ENCODE measurements around the gene ANTXR1. TPM values are rescaled to one million over a fixed set of nuclear protein-coding genes. Genes with fewer than 3 reads are reported as not detected.

Gene ANTXR1
- total and polyA plus RNA-seq, 2 donors from 2014 or later = 7.0 to 42.6 TPM

DNA sequence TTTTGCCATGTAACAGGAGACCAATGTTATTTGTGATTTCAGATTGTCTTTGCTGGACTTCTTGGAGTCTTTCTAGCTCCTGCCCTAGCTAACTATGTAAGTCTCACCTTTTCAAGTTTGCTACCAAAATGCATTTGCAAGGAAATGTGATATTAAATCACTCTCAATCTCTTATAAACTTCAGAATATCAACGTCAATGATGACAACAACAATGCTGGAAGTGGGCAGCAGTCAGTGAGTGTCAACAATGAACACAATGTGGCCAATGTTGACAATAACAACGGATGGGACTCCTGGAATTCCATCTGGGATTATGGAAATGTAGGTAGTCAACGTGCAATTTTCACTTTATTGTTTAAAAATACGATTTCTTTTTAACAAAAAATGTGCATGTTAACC, 35.5 kb upstream of the ANTXR1 start:
- Histone ChIP-seq H3K9ac (ENCODE audit: low read length in 3 of 3) (no peak overlapping the region), H3K27me3 (ENCODE audit: control insufficient read depth, insufficient read depth, low read length) (no peaks in the 10 kb centered on the region), H3K4me1 (ENCODE audit: control insufficient read depth in 2 of 3, insufficient read depth in 2 of 3, low read depth in 1 of 3, low read length in 3 of 3) (no peaks in the 10 kb centered on the region), H3K27ac (ENCODE audit: low read depth in 2 of 2, low read length in 2 of 2) (no peak overlapping the region), H3K9me3 (ENCODE audit: control insufficient read depth in 2 of 3, insufficient read depth in 1 of 3, low read length in 3 of 3) (no peaks in the 10 kb centered on the region), H3K4me3 (ENCODE audit: low read length in 3 of 3) (no peak overlapping the region), H3K36me3 (ENCODE audit: control insufficient read depth in 2 of 3, insufficient read depth in 3 of 3, low read length in 3 of 3) (no peaks in the 10 kb centered on the region)
- TF ChIP-seq CTCF (IDR thresholded peaks at IDR 0.05; ENCODE audit: borderline replicate concordance, extremely low read depth, insufficient read depth) = no peak
- no peak for DNase-seq
- intact Hi-C loops (cut with DNase I) = no loop called here
- FAIRE-seq = no peak

GRCh38 chr2:68978098-68978497, 34.9 kb upstream of the ANTXR1 start:
- no peak for FAIRE-seq

DNA sequence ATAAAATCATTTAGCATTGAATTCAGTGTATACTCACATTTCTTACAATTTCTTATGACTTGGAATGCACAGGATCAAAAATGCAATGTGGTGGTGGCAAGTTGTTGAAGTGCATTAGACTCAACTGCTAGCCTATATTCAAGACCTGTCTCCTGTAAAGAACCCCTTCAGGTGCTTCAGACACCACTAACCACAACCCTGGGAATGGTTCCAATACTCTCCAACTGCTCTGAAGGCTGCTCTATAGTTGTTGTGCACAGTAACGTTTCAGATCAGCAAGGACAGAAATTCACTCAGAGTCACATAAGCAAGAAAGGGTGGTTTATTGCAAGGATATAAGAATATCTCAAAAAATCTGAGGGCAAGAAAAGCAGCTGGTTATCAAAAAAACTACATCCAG, 32.0 kb upstream of the ANTXR1 start:
- no peaks in the 10 kb centered on the region for H3K27me3 ChIP-seq (ENCODE audit: control insufficient read depth, insufficient read depth, low read length)
- no peaks in the 10 kb centered on the region for H3K9me3 ChIP-seq (ENCODE audit: control insufficient read depth in 2 of 3, insufficient read depth in 1 of 3, low read length in 3 of 3)
- DNase-seq (no peak), FAIRE-seq (no peak)
- no peak for TF ChIP-seq CTCF (IDR thresholded peaks at IDR 0.05; ENCODE audit: borderline replicate concordance, extremely low read depth, insufficient read depth)
- H3K4me1 ChIP-seq (ENCODE audit: control insufficient read depth in 2 of 3, insufficient read depth in 2 of 3, low read depth in 1 of 3, low read length in 3 of 3) = no peaks in the 10 kb centered on the region
- no peaks in the 10 kb centered on the region for H3K36me3 ChIP-seq (ENCODE audit: control insufficient read depth in 2 of 3, insufficient read depth in 3 of 3, low read length in 3 of 3)
- H3K27ac ChIP-seq (ENCODE audit: low read depth in 2 of 2, low read length in 2 of 2) = no peak overlapping the region
- H3K9ac ChIP-seq (ENCODE audit: low read length in 3 of 3) = no peak overlapping the region
- no peak overlapping the region for H3K4me3 ChIP-seq (ENCODE audit: low read length in 3 of 3)
- intact Hi-C loops (cut with DNase I) = no loop called here

More at GRCh38 chr2:68978098-68978497, 34.9 kb upstream of the ANTXR1 start:
- Histone ChIP-seq H3K36me3 (ENCODE audit: control insufficient read depth in 2 of 3, insufficient read depth in 3 of 3, low read length in 3 of 3) (no peaks in the 10 kb centered on the region), H3K27ac (ENCODE audit: low read depth in 2 of 2, low read length in 2 of 2) (no peak overlapping the region), H3K9me3 (ENCODE audit: control insufficient read depth in 2 of 3, insufficient read depth in 1 of 3, low read length in 3 of 3) (no peaks in the 10 kb centered on the region), H3K4me1 (ENCODE audit: control insufficient read depth in 2 of 3, insufficient read depth in 2 of 3, low read depth in 1 of 3, low read length in 3 of 3) (no peaks in the 10 kb centered on the region), H3K4me3 (ENCODE audit: low read length in 3 of 3) (no peak overlapping the region), H3K9ac (ENCODE audit: low read length in 3 of 3) (no peak overlapping the region), H3K27me3 (ENCODE audit: control insufficient read depth, insufficient read depth, low read length) (no peaks in the 10 kb centered on the region)
- no peak for DNase-seq
- intact Hi-C loops (cut with DNase I) = no loop called here
- TF ChIP-seq CTCF (IDR thresholded peaks at IDR 0.05; ENCODE audit: borderline replicate concordance, extremely low read depth, insufficient read depth) = no peak

DNA sequence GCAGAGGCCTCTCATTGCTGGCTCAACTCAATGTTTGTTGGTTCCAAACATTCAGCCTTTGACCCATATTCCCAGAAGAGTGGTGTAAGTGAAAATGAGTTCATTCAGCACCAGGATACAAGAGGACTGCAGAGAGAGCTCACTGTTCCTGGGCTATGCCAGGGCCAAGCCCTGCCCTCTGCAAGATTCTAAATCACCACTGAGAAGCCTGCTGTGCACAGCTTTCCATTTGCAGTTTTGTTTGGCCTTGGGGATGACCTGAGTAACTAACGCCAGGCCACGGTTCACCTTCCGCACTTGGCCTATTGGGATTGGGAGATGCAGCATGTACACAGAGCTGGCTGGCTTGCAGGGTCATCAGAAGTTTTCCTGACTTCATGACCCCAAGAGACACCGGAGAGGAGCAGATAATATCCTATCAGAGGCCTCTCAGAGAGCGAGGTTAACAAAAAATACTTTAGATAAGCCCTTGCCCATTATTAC, 25.9 kb upstream of the ANTXR1 start:
- Histone ChIP-seq H3K27me3 (ENCODE audit: control insufficient read depth, insufficient read depth, low read length) (no peaks in the 10 kb centered on the region), H3K9me3 (ENCODE audit: control insufficient read depth in 2 of 3, insufficient read depth in 1 of 3, low read length in 3 of 3) (no peaks in the 10 kb centered on the region), H3K9ac (ENCODE audit: low read length in 3 of 3) (no peak overlapping the region), H3K4me1 (ENCODE audit: control insufficient read depth in 2 of 3, insufficient read depth in 2 of 3, low read depth in 1 of 3, low read length in 3 of 3) (no peaks in the 10 kb centered on the region), H3K36me3 (ENCODE audit: control insufficient read depth in 2 of 3, insufficient read depth in 3 of 3, low read length in 3 of 3) (no peaks in the 10 kb centered on the region), H3K4me3 (ENCODE audit: low read length in 3 of 3) (no peak overlapping the region), H3K27ac (ENCODE audit: low read depth in 2 of 2, low read length in 2 of 2) (no peak overlapping the region)
- TF ChIP-seq CTCF (IDR thresholded peaks at IDR 0.05; ENCODE audit: borderline replicate concordance, extremely low read depth, insufficient read depth) = no peak
- DNase-seq (no peak), FAIRE-seq (no peak)
- intact Hi-C loops (cut with DNase I) = no loop called here
